ENCODE measurements around the gene PPP1R1A. TPM values are rescaled to one million over a fixed set of nuclear protein-coding genes. Genes with fewer than 3 reads are reported as not detected.

PPP1R1A gene
- total RNA-seq (under 1 TPM; 0.18 to 0.26 TPM), polyA plus RNA-seq (ENCODE audit: insufficient read length in 6 of 6) (1 to 10 TPM; 2.6 to 4.5 (median 3.7) TPM)
- long read RNA-seq, donor 1, transcript PPP1R1A-201 (7 exons, 1,826 nt): major isoform, 5 of 5 reads
- long read RNA-seq, donor 1, partial matches to known transcripts: 0 of 5 reads
- long read RNA-seq, donor 1, other reads (novel, unspliced or antisense): 0 of 5 reads
- long read RNA-seq, donor 2, partial matches to known transcripts: 0 of 2 reads
- long read RNA-seq, donor 2, other reads (novel, unspliced or antisense): 0 of 2 reads
- long read RNA-seq, donor 3: 0 reads
- long read RNA-seq, donor 4: 0 reads
- long read RNA-seq, donor 5, partial matches to known transcripts: 0 of 2 reads
- long read RNA-seq, donor 5, other reads (novel, unspliced or antisense): 0 of 2 reads
- long read RNA-seq, donor 6, partial matches to known transcripts: 0 of 2 reads
- long read RNA-seq, donor 6, other reads (novel, unspliced or antisense): 0 of 2 reads
- long read RNA-seq, donor 7: 0 reads
- long read RNA-seq, donor 8, partial matches to known transcripts: 0 of 1 reads
- long read RNA-seq, donor 8, other reads (novel, unspliced or antisense): 0 of 1 reads
- long read RNA-seq, donor 9: 0 reads
- long read RNA-seq, donor 10, partial matches to known transcripts: 0 of 1 reads
- long read RNA-seq, donor 10, other reads (novel, unspliced or antisense): 0 of 1 reads
- long read RNA-seq, donor 11, transcript PPP1R1A-201 (7 exons, 1,826 nt): major isoform, 50 of 71 reads
- long read RNA-seq, donor 11, partial matches to known transcripts: 21 of 71 reads
- long read RNA-seq, donor 11, other reads (novel, unspliced or antisense): 0 of 71 reads
- long read RNA-seq, donor 12, partial matches to known transcripts: 0 of 4 reads
- long read RNA-seq, donor 12, other reads (novel, unspliced or antisense): 0 of 4 reads

GRCh38 chr12:54588110-54588889 is at the start of gene PPP1R1A:
Gene PPP1R1A, minus strand, starts transcription at chr12:54588659. Its CDS starts 171 bp downstream, at chr12:54588488.
- ATAC-seq (peak; percentile 76), DNase-seq (no peak)
- H3K27ac ChIP-seq: no peak within 1 kb of the TSS
- TF ChIP-seq CTCF (IDR thresholded peaks at IDR 0.05): no peak
- no peaks in the 10 kb centered on the region for H3K9me3 ChIP-seq
- H3K36me3 ChIP-seq: no peaks in the 10 kb centered on the region
- H3K4me3 ChIP-seq: peak within 1 kb of the TSS; percentile 3 to 15
- peaks cover 0 to 15% of the 10 kb centered on the region in 2 donors for H3K4me1 ChIP-seq
- intact Hi-C loops (cut with DNase I): no loop called here
- H3K27me3 ChIP-seq: peaks cover 17 to 81% of the 10 kb centered on the region in 2 donors

GRCh38 chr12:54634795-54635194 is 46.3 kb upstream of the PPP1R1A start, which contains the start of gene LACRT:
Gene LACRT, minus strand, starts transcription at chr12:54634895. Its CDS starts 54 bp downstream, at chr12:54634841.
- intact Hi-C loops (cut with DNase I): no loop called here
- Histone ChIP-seq H3K27me3 (peaks cover 0 to 23% of the 10 kb centered on the region in 2 donors), H3K9me3 (no peaks in the 10 kb centered on the region), H3K4me1 (no peaks in the 10 kb centered on the region), H3K36me3 (no peaks in the 10 kb centered on the region), H3K27ac (no peak within 1 kb of the TSS), H3K4me3 (no peak within 1 kb of the TSS)
- TF ChIP-seq CTCF (IDR thresholded peaks at IDR 0.05): no peak
- ATAC-seq (no peak), DNase-seq (no peak)

GRCh38 chr12:54631988-54632728 is 43.7 kb upstream of the PPP1R1A start:
- intact Hi-C loops (cut with DNase I): no loop called here
- no peak for TF ChIP-seq CTCF (IDR thresholded peaks at IDR 0.05)
- DNase-seq (no peak), ATAC-seq (no peak)
- Histone ChIP-seq H3K27me3 (peaks cover 0 to 45% of the 10 kb centered on the region in 2 donors), H3K36me3 (no peaks in the 10 kb centered on the region), H3K27ac (no peak overlapping the region), H3K4me1 (no peaks in the 10 kb centered on the region), H3K4me3 (no peak overlapping the region), H3K9me3 (peaks cover 0 to 10% of the 10 kb centered on the region in 2 donors)

GRCh38 chr12:54631551-54631950 is 43.1 kb upstream of the PPP1R1A start:
- no peak for TF ChIP-seq CTCF (IDR thresholded peaks at IDR 0.05)
- DNase-seq (no peak), ATAC-seq (no peak)
- no peaks in the 10 kb centered on the region for H3K4me1 ChIP-seq
- H3K27me3 ChIP-seq: peaks cover 0 to 45% of the 10 kb centered on the region in 2 donors
- H3K27ac ChIP-seq: no peak overlapping the region
- intact Hi-C loops (cut with DNase I): no loop called here
- peaks cover 0 to 10% of the 10 kb centered on the region in 2 donors for H3K9me3 ChIP-seq
- no peak overlapping the region for H3K4me3 ChIP-seq
- H3K36me3 ChIP-seq: no peaks in the 10 kb centered on the region
